PC-9 (cell line): ENCODE measurements around the gene SDK1.

Source experiments
- CTCF ChIP-seq: fragments of 200-600 bp; sonication (generic); conservative IDR thresholded peaks from 2 replicates; pipeline ENCODE4 v1.6.1; 2017; ENCODE audit warnings: mixed run types, antibody characterized with exemption, mild to moderate bottlenecking, moderate library complexity
- EZH2 ChIP-seq: fragments of 200-600 bp; sonication (generic); IDR thresholded peaks from 2 replicates; pipeline ENCODE4 v1.8.0; 2017; ENCODE audit warnings: antibody characterized with exemption, low read depth

- no peak for TF ChIP-seq CTCF
- no peak for TF ChIP-seq EZH2
Measured at GRCh38 chr7:3501671-3502070, 200.6 kb downstream of the SDK1 start.
